GM23338 (cell line): ENCODE data around the gene CYTH1.

Source experiments
- CREB1 ChIP-seq: fragments of 250-450 bp; sonication (Bioruptor Pico); IDR thresholded peaks from 2 replicates; pipeline ENCODE4 v1.5.0; 2020; ENCODE audit warnings: low read depth, mild to moderate bottlenecking, moderate library complexity
- EZH2 ChIP-seq: fragments of 200-600 bp; sonication (generic); IDR thresholded peaks from one replicate; pipeline ENCODE4 v1.8.0; 2017; ENCODE audit warnings: antibody characterized with exemption, mild to moderate bottlenecking, low read depth; ENCODE audit not compliant: unreplicated experiment
- EZH2phosphoT487 ChIP-seq: fragments of 200-600 bp; sonication (generic); IDR thresholded peaks from one replicate; pipeline ENCODE4 v1.8.1; 2018; ENCODE audit warnings: antibody characterized with exemption; ENCODE audit not compliant: unreplicated experiment
- JUNB ChIP-seq: IDR thresholded peaks from one replicate; pipeline ENCODE4 v1.6.1; 2016; ENCODE audit warnings: antibody characterized with exemption; ENCODE audit not compliant: unreplicated experiment
- NANOG ChIP-seq: IDR thresholded peaks from 2 replicates; pipeline ENCODE4 v1.6.1; 2016; ENCODE audit warnings: antibody characterized with exemption, borderline replicate concordance
- POLR2AphosphoS5 ChIP-seq: IDR thresholded peaks from 2 replicates; pipeline ENCODE4 v1.6.1; 2016; ENCODE audit warnings: antibody characterized with exemption, low read depth
- STAT1 ChIP-seq: IDR thresholded peaks from one replicate; pipeline ENCODE4 v1.6.1; 2016; ENCODE audit warnings: antibody characterized with exemption; ENCODE audit not compliant: unreplicated experiment
- ZNF114 ChIP-seq: fragments of 250-450 bp; sonication (Bioruptor Pico); IDR thresholded peaks from 2 replicates; pipeline ENCODE4 v1.5.0; 2020; ENCODE audit warnings: mild to moderate bottlenecking, moderate library complexity
- ZNF331 ChIP-seq: fragments of 250-450 bp; sonication (Bioruptor Pico); IDR thresholded peaks from 2 replicates; pipeline ENCODE4 v1.5.0; 2020; ENCODE audit warnings: low read depth, mild to moderate bottlenecking, moderate library complexity
- TF ChIP-seq, protein P1 (sequence below), 2 experiments: fragments of 200-600 bp in 1 of 2; sonication (generic) in 1 of 2; conservative IDR thresholded peaks; 2 replicates each; pipeline versions ENCODE4 v1.5.1 to v1.6.1; 2016 to 2017; ENCODE audit warnings: antibody characterized with exemption in 2 of 2, low read depth in 2 of 2, mild to moderate bottlenecking in 2 of 2, moderate library complexity in 1 of 2
- TF ChIP-seq, protein P2 (sequence below): IDR thresholded peaks from 2 replicates; pipeline ENCODE4 v1.6.1; 2016; ENCODE audit warnings: antibody characterized with exemption
- TF ChIP-seq, protein P3 (sequence below): IDR thresholded peaks from one replicate; pipeline ENCODE4 v1.6.1; 2018; ENCODE audit warnings: antibody characterized with exemption; ENCODE audit not compliant: unreplicated experiment
- TF ChIP-seq, protein P4 (sequence below): fragments of 250-450 bp; sonication (Bioruptor Pico); IDR thresholded peaks from 2 replicates; pipeline ENCODE4 v1.5.0; 2020; ENCODE audit warnings: mild to moderate bottlenecking, moderate library complexity

DNA sequence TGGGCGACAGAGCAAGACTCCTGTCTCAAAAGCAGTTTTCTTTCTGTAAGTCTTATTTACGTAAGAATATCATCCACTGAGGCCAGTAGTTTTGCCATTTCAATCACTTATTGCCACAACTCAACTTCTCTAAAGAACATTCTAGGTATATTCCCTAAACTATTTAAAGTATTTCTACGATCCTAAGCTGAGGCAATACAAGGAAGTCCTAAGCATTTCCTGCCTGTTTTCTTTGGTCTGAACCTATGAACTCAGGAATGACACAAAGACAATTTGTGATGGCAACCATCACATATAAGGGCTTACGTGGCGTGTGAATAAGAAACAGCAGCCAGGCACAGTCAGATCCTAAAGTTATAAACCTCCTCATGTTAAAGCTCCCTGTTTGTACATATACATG is 44.3 kb upstream of the CYTH1 start:
- TF ChIP-seq, protein P1, sequence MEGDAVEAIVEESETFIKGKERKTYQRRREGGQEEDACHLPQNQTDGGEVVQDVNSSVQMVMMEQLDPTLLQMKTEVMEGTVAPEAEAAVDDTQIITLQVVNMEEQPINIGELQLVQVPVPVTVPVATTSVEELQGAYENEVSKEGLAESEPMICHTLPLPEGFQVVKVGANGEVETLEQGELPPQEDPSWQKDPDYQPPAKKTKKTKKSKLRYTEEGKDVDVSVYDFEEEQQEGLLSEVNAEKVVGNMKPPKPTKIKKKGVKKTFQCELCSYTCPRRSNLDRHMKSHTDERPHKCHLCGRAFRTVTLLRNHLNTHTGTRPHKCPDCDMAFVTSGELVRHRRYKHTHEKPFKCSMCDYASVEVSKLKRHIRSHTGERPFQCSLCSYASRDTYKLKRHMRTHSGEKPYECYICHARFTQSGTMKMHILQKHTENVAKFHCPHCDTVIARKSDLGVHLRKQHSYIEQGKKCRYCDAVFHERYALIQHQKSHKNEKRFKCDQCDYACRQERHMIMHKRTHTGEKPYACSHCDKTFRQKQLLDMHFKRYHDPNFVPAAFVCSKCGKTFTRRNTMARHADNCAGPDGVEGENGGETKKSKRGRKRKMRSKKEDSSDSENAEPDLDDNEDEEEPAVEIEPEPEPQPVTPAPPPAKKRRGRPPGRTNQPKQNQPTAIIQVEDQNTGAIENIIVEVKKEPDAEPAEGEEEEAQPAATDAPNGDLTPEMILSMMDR (conservative IDR thresholded peaks at IDR 0.05; ENCODE audit: low read depth in 2 of 2) = no peak
- TF ChIP-seq, protein P2, sequence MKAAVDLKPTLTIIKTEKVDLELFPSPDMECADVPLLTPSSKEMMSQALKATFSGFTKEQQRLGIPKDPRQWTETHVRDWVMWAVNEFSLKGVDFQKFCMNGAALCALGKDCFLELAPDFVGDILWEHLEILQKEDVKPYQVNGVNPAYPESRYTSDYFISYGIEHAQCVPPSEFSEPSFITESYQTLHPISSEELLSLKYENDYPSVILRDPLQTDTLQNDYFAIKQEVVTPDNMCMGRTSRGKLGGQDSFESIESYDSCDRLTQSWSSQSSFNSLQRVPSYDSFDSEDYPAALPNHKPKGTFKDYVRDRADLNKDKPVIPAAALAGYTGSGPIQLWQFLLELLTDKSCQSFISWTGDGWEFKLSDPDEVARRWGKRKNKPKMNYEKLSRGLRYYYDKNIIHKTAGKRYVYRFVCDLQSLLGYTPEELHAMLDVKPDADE = no peak
- TF ChIP-seq EZH2phosphoT487 (no peak), EZH2 (no peak), NANOG (no peak), POLR2AphosphoS5 (no peak), ZNF331 (no peak), STAT1 (no peak), JUNB (no peak), CREB1 (CRISPR knock-in tag) (no peak), ZNF114 (no peak)
- TF ChIP-seq, protein P3, sequence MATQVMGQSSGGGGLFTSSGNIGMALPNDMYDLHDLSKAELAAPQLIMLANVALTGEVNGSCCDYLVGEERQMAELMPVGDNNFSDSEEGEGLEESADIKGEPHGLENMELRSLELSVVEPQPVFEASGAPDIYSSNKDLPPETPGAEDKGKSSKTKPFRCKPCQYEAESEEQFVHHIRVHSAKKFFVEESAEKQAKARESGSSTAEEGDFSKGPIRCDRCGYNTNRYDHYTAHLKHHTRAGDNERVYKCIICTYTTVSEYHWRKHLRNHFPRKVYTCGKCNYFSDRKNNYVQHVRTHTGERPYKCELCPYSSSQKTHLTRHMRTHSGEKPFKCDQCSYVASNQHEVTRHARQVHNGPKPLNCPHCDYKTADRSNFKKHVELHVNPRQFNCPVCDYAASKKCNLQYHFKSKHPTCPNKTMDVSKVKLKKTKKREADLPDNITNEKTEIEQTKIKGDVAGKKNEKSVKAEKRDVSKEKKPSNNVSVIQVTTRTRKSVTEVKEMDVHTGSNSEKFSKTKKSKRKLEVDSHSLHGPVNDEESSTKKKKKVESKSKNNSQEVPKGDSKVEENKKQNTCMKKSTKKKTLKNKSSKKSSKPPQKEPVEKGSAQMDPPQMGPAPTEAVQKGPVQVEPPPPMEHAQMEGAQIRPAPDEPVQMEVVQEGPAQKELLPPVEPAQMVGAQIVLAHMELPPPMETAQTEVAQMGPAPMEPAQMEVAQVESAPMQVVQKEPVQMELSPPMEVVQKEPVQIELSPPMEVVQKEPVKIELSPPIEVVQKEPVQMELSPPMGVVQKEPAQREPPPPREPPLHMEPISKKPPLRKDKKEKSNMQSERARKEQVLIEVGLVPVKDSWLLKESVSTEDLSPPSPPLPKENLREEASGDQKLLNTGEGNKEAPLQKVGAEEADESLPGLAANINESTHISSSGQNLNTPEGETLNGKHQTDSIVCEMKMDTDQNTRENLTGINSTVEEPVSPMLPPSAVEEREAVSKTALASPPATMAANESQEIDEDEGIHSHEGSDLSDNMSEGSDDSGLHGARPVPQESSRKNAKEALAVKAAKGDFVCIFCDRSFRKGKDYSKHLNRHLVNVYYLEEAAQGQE = no peak
- TF ChIP-seq, protein P4, sequence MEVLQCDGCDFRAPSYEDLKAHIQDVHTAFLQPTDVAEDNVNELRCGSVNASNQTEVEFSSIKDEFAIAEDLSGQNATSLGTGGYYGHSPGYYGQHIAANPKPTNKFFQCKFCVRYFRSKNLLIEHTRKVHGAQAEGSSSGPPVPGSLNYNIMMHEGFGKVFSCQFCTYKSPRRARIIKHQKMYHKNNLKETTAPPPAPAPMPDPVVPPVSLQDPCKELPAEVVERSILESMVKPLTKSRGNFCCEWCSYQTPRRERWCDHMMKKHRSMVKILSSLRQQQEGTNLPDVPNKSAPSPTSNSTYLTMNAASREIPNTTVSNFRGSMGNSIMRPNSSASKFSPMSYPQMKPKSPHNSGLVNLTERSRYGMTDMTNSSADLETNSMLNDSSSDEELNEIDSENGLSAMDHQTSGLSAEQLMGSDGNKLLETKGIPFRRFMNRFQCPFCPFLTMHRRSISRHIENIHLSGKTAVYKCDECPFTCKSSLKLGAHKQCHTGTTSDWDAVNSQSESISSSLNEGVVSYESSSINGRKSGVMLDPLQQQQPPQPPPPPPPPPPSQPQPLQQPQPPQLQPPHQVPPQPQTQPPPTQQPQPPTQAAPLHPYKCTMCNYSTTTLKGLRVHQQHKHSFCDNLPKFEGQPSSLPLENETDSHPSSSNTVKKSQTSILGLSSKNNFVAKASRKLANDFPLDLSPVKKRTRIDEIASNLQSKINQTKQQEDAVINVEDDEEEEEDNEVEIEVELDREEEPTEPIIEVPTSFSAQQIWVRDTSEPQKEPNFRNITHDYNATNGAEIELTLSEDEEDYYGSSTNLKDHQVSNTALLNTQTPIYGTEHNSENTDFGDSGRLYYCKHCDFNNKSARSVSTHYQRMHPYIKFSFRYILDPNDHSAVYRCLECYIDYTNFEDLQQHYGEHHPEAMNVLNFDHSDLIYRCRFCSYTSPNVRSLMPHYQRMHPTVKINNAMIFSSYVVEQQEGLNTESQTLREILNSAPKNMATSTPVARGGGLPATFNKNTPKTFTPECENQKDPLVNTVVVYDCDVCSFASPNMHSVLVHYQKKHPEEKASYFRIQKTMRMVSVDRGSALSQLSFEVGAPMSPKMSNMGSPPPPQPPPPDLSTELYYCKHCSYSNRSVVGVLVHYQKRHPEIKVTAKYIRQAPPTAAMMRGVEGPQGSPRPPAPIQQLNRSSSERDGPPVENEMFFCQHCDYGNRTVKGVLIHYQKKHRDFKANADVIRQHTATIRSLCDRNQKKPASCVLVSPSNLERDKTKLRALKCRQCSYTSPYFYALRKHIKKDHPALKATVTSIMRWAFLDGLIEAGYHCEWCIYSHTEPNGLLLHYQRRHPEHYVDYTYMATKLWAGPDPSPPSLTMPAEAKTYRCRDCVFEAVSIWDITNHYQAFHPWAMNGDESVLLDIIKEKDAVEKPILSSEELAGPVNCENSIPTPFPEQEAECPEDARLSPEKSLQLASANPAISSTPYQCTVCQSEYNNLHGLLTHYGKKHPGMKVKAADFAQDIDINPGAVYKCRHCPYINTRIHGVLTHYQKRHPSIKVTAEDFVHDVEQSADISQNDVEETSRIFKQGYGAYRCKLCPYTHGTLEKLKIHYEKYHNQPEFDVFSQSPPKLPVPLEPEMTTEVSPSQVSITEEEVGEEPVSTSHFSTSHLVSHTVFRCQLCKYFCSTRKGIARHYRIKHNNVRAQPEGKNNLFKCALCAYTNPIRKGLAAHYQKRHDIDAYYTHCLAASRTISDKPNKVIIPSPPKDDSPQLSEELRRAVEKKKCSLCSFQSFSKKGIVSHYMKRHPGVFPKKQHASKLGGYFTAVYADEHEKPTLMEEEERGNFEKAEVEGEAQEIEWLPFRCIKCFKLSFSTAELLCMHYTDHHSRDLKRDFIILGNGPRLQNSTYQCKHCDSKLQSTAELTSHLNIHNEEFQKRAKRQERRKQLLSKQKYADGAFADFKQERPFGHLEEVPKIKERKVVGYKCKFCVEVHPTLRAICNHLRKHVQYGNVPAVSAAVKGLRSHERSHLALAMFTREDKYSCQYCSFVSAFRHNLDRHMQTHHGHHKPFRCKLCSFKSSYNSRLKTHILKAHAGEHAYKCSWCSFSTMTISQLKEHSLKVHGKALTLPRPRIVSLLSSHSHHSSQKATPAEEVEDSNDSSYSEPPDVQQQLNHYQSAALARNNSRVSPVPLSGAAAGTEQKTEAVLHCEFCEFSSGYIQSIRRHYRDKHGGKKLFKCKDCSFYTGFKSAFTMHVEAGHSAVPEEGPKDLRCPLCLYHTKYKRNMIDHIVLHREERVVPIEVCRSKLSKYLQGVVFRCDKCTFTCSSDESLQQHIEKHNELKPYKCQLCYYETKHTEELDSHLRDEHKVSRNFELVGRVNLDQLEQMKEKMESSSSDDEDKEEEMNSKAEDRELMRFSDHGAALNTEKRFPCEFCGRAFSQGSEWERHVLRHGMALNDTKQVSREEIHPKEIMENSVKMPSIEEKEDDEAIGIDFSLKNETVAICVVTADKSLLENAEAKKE (CRISPR knock-in tag) = no peak
